HCT116 (cell line): Measurements from ENCODE around the gene SMAD7. TPM values are rescaled to one million over a fixed set of nuclear protein-coding genes. Genes with fewer than 3 reads are reported as not detected.
A peak's percentile ranks its signal among the peaks of the same experiment; 100 is the strongest.

Source experiments
- ATAC-seq: fragments of 200-7000 bp; cut with Tn5 transposase; 2 replicates; pipeline ENCODE4 v1.9.1; 2020; ENCODE audit warnings: mild to moderate bottlenecking, moderate library complexity
- BruUV-seq: library from RNA; stranded (reverse); fragments of 400-500 nt; replicated peaks from 2 replicates; lab custom pipeline; 2021; lab: Mats Ljungman, UMichigan
- CTCF ChIA-PET: fragments of 300-600 bp; sonication (Branson Sonifier 250); formaldehyde crosslinking; loops from one replicate; lab custom pipeline; 2021; ENCODE audit warnings: antibody characterized with exemption; lab: Charles Lee
- POLR2A ChIA-PET: fragments of 300-600, 350-600 bp; sonication (Branson Sonifier 250); formaldehyde crosslinking; loops from one replicate; lab custom pipeline; 2021; ENCODE audit warnings: antibody characterized with exemption; lab: Charles Lee
- RAD21 ChIA-PET, 2 experiments: fragments of 300-600 bp; sonication (Branson Sonifier 250); formaldehyde crosslinking; loops; one replicate each; lab custom pipeline; 2023; ENCODE audit warnings: low total read pairs in 2 of 2; ENCODE audit not compliant: uncharacterized antibody in 2 of 2, unreplicated experiment in 2 of 2, low non-redundant PET in 1 of 2; lab: Charles Lee
- DNase-seq: peaks from one replicate; pipeline ENCODE4 v3.0.0-alpha.2; 2010; ENCODE audit warnings: low read depth, low spot score
- H2AFZ ChIP-seq: fragments of 200-600 bp; shearing (Covaris generic), sonication (generic); 2 replicates; pipeline ENCODE4 v1.6.1; 2017; ENCODE audit warnings: low read depth, mixed run types, mixed read lengths, antibody characterized with exemption, low read length; ENCODE audit not compliant: poor library complexity, severe bottlenecking
- H3K27ac ChIP-seq: 2 replicates; pipeline ENCODE4 v1.5.1; 2012; ENCODE audit warnings: low read depth, low read length
- H3K27me3 ChIP-seq: fragments of 200-600 bp; sonication (generic); 2 replicates; pipeline ENCODE4 v1.6.1; 2016; ENCODE audit warnings: mixed run types, low read length, mixed read lengths; ENCODE audit not compliant: insufficient read depth
- H3K36me3 ChIP-seq, 2 experiments: fragments of 200-500 bp in 1 of 2; fragments of 200-600 bp in 1 of 2; sonication (Bioruptor generic) in 1 of 2; sonication (generic) in 1 of 2; 2 replicates each; pipeline versions ENCODE4 v1.5.1 to v1.6.1; 2014 to 2016; ENCODE audit warnings: low read length in 2 of 2, inconsistent platforms in 1 of 2, mixed read lengths in 1 of 2, mixed run types in 1 of 2; ENCODE audit not compliant: insufficient read depth in 2 of 2, control insufficient read depth in 1 of 2
- H3K4me1 ChIP-seq, 2 experiments: fragments of 200-600 bp in 1 of 2; sonication (generic) in 1 of 2; 2 replicates each; pipeline versions ENCODE4 v1.5.1 to v1.6.1; 2012 to 2017; ENCODE audit warnings: low read length in 2 of 2, inconsistent platforms in 1 of 2, mild to moderate bottlenecking in 1 of 2, mixed read lengths in 1 of 2, mixed run types in 1 of 2, moderate library complexity in 1 of 2; ENCODE audit not compliant: insufficient read depth in 2 of 2, control insufficient read depth in 1 of 2
- H3K4me2 ChIP-seq: fragments of 200-600 bp; sonication (generic); 2 replicates; pipeline ENCODE4 v1.6.1; 2017; ENCODE audit warnings: mixed run types, low read length, mixed read lengths
- H3K4me3 ChIP-seq, 2 experiments: fragments of 200-600 bp in 1 of 2; sonication (generic) in 1 of 2; replicated peaks in 1 of 2; 2 replicates each; pipeline ENCODE4 v1.5.1; 2011 to 2016; ENCODE audit warnings: low read length in 2 of 2, control low read depth in 1 of 2, low read depth in 1 of 2, mild to moderate bottlenecking in 1 of 2, mixed read lengths in 1 of 2, mixed run types in 1 of 2
- H3K79me2 ChIP-seq: fragments of 200-600 bp; sonication (generic); 2 replicates; pipeline ENCODE4 v1.6.1; 2017; ENCODE audit warnings: mild to moderate bottlenecking, mixed run types, low read length, moderate library complexity, mixed read lengths; ENCODE audit not compliant: insufficient read depth
- H3K9ac ChIP-seq: fragments of 200-600 bp; sonication (generic); 2 replicates; pipeline ENCODE4 v1.6.1; 2016; ENCODE audit warnings: low read length, mixed read lengths
- H3K9me2 ChIP-seq: fragments of 200-600 bp; sonication (generic), shearing (Covaris generic); 2 replicates; pipeline ENCODE4 v1.6.1; 2017; ENCODE audit warnings: mixed run types, mild to moderate bottlenecking, moderate library complexity; ENCODE audit not compliant: insufficient read depth
- H3K9me3 ChIP-seq, 2 experiments: fragments of 200-500 bp in 1 of 2; fragments of 200-600 bp in 1 of 2; sonication (Bioruptor generic) in 1 of 2; sonication (generic) in 1 of 2; 2 replicates each; pipeline ENCODE4 v1.6.1; 2014 to 2017; ENCODE audit warnings: low read length in 2 of 2, mixed read lengths in 2 of 2, inconsistent platforms in 1 of 2, low read depth in 1 of 2, mild to moderate bottlenecking in 1 of 2, mixed run types in 1 of 2, moderate library complexity in 1 of 2; ENCODE audit not compliant: control insufficient read depth in 1 of 2, insufficient read depth in 1 of 2
- H4K20me1 ChIP-seq: fragments of 200-600 bp; sonication (generic), shearing (Covaris generic); 2 replicates; pipeline ENCODE4 v1.6.1; 2017; ENCODE audit warnings: mixed run types, mild to moderate bottlenecking, moderate library complexity; ENCODE audit not compliant: insufficient read depth
- CBX3 ChIP-seq: IDR thresholded peaks from 2 replicates; pipeline ENCODE4 v1.6.1; 2012; ENCODE audit warnings: low read depth
- CEBPB ChIP-seq: IDR thresholded peaks from 2 replicates; pipeline ENCODE4 v1.6.1; 2012; ENCODE audit warnings: low read depth
- EGR1 ChIP-seq: IDR thresholded peaks from 2 replicates; pipeline ENCODE4 v1.6.1; 2012; ENCODE audit warnings: low read depth
- ELF1 ChIP-seq: IDR thresholded peaks from 2 replicates; pipeline ENCODE4 v1.6.1; 2012; ENCODE audit warnings: low read depth, borderline replicate concordance
- EZH2 ChIP-seq: fragments of 200-600 bp; sonication (generic); IDR thresholded peaks from 2 replicates; pipeline ENCODE4 v1.6.1; 2017; ENCODE audit warnings: antibody characterized with exemption, mixed run types
- JUND ChIP-seq: IDR thresholded peaks from 2 replicates; pipeline ENCODE4 v1.6.1; 2012
- POLR2A ChIP-seq: IDR thresholded peaks from 2 replicates; pipeline ENCODE4 v1.7.0; 2011; ENCODE audit warnings: borderline replicate concordance; ENCODE audit not compliant: insufficient read depth, insufficient read length; ENCODE audit errors: extremely low read depth
- POLR2AphosphoS5 ChIP-seq: IDR thresholded peaks from 2 replicates; pipeline ENCODE4 v1.6.1; 2011; ENCODE audit warnings: mild to moderate bottlenecking, low read depth, low read length, moderate library complexity
- RAD21 ChIP-seq: IDR thresholded peaks from 2 replicates; pipeline ENCODE4 v1.6.1; 2012; ENCODE audit warnings: low read depth, mild to moderate bottlenecking
- SP1 ChIP-seq: IDR thresholded peaks from 2 replicates; pipeline ENCODE4 v1.6.1; 2012; ENCODE audit warnings: low read depth
- SRF ChIP-seq: IDR thresholded peaks from 2 replicates; pipeline ENCODE4 v1.6.1; 2012; ENCODE audit warnings: low read depth
- TCF7L2 ChIP-seq: IDR thresholded peaks from 2 replicates; pipeline ENCODE4 v1.7.0; 2011; ENCODE audit warnings: borderline replicate concordance, inconsistent platforms; ENCODE audit not compliant: insufficient read depth, insufficient read length; ENCODE audit errors: extremely low read depth
- ZNF274 ChIP-seq: fragments of 200-500 bp; sonication (Bioruptor generic); IDR thresholded peaks from 2 replicates; pipeline ENCODE4 v1.6.1; 2014; ENCODE audit warnings: mild to moderate bottlenecking, low read depth, low read length, inconsistent platforms
- intact Hi-C: fragments of 100-400 bp; cut with micrococcal nuclease; formaldehyde crosslinking; loops from 2 replicates; pipeline ENCODE4 v1.10.0; 2022
- total RNA-seq: library from RNA; stranded (reverse); gene quantifications from one replicate; pipeline ENCODE4 v1.2.1, GENCODE V29; 2021; ENCODE audit not compliant: unreplicated experiment
- TF ChIP-seq, protein P1 (sequence below): IDR thresholded peaks from 2 replicates; pipeline ENCODE4 v1.6.1; 2012
- TF ChIP-seq, protein P2 (sequence below): IDR thresholded peaks from 2 replicates; pipeline ENCODE4 v1.6.1; 2012
- TF ChIP-seq, protein P3 (sequence below): IDR thresholded peaks from 2 replicates; pipeline ENCODE4 v1.6.1; 2012; ENCODE audit warnings: low read depth

SMAD7 gene
- total RNA-seq, 1 experiment from 2014 or later: 7.2 TPM

DNA sequence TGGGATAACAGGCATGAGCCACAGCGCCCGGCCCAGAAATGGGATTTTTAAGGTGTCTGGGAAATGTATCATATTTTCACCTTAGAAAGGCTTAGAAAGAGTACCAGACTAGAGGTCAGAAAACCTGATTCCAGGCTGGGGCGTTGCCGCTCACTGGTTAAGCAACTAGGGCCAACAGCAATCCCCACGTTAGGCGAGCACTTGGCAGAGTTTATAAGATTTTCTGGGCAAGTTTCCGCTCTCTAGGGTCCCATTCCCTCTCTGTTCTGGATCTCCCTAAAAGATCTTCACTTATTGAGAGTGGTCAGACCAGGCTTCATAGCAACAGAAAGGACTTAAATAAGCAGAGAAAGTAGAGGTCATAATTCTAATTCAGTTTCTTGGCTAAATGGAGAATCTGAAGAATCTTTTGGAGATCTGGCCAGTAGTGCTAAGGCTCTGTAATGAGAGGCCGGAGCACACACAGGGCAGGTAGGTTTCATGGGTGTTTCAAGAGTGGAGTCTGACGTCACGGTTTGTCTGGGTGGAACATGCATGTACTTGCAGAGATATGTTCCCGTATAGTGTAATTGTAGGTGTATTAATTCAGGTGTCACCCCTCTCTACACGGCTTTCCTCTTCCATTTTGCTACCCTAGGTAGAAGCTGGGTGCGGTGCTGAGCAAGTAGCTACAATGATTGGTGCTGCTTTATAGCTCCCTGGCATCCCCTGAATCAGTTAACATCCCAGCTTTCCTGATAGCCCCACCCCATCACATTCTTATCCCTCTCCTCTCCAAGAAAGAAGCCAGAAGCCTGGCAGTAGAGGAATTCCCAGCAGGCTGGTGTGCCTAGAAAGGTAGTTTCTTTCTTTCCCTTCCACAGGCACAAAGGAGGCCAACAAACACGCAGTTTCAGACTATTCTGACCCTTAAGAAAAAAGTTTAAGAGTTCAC, 4.4 kb upstream of the SMAD7 start:
- H3K9me3 ChIP-seq: no peaks in the 10 kb centered on the region
- peak overlapping the region; percentile 50 for H3K4me2 ChIP-seq
- intact Hi-C loops: no loop called here
- peaks cover 21 to 50% of the 10 kb centered on the region in 2 experiments; a peak in 3 of 4 replicates for H3K4me1 ChIP-seq
- no TSS peak for BruUV-seq
- H3K9ac ChIP-seq: no peak overlapping the region
- TF ChIP-seq ELF1 (no peak), EGR1 (no peak), SP1 (no peak), TCF7L2 (no peak), CBX3 (no peak)
- TF ChIP-seq, protein P1, sequence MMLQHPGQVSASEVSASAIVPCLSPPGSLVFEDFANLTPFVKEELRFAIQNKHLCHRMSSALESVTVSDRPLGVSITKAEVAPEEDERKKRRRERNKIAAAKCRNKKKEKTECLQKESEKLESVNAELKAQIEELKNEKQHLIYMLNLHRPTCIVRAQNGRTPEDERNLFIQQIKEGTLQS: no peak
- H2AFZ ChIP-seq: peak overlapping the region; percentile 91
- H3K36me3 ChIP-seq: no peaks in the 10 kb centered on the region
- H3K79me2 ChIP-seq: peaks cover 4% of the 10 kb centered on the region; the same call in 1 of the 2 replicates
- RAD21 ChIA-PET: no interaction called here
- H3K27me3 ChIP-seq: peaks cover 4% of the 10 kb centered on the region; the same call in 1 of the 2 replicates
- H4K20me1 ChIP-seq: no peaks in the 10 kb centered on the region
- POLR2A ChIA-PET: no interaction called here
- H3K9me2 ChIP-seq: no peaks in the 10 kb centered on the region
- no peak overlapping the region for H3K27ac ChIP-seq
- H3K4me3 ChIP-seq: no peak overlapping the region
- CTCF ChIA-PET: no interaction called here
- ATAC-seq (no peak), DNase-seq (no peak)

DNA sequence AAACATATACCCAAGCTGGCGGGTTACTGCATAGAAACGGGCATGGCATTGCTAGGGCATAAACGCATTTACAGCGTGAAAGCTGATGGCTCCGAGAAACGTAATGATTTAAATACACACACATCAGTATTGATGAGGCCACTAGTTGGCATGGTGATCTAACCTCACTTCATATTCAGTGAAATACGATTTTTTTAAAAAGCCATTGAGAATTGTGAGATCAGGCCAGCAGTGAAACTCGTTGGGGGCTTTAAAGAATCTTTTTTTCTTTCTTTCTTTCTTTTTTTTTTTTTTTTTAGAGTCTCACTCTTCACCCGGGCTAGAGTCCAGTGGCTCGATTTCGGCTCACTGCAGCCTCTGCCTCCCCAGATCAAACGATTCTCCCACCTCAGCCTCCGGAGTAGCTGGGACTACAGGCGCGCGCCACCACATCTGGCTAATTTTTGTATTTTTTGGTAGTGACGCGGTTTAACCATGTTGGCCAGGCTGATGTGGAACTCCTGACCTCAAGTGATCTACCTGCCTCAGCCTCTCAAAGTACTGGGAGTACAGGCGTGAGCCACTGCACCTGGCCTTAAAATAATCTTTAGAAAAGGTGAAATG, 2.4 kb upstream of the SMAD7 start:
- POLR2A ChIA-PET: interaction anchor here (0.7 to 1.4 kb wide), 2 partner anchors 8 to 16 kb away, joined by 3 to 4 read pairs; no protein-coding TSS in a partner anchor
- H3K4me2 ChIP-seq: peak overlapping the region; percentile 96
- intact Hi-C loops: no loop called here
- H4K20me1 ChIP-seq: no peaks in the 10 kb centered on the region
- H3K79me2 ChIP-seq: peaks cover 8% of the 10 kb centered on the region; the same call in 1 of the 2 replicates
- no peak for ATAC-seq
- CTCF ChIA-PET: interaction anchor here (1.0 kb wide), 1 partner anchor 44 kb away, joined by 3 read pairs; no protein-coding TSS in a partner anchor
- H3K9me3 ChIP-seq: no peaks in the 10 kb centered on the region
- H3K4me3 ChIP-seq: peak overlapping the region; percentile 42 to 61; a peak in 2 of 4 replicates
- peaks cover 30 to 62% of the 10 kb centered on the region in 2 experiments for H3K4me1 ChIP-seq
- H3K36me3 ChIP-seq: no peaks in the 10 kb centered on the region
- peaks cover 4% of the 10 kb centered on the region; the same call in 1 of the 2 replicates for H3K27me3 ChIP-seq
- BruUV-seq: no TSS peak
- RAD21 ChIA-PET: interaction anchor here in 1 of 2 experiments (0.7 kb wide), 1 partner anchor 69 kb away, joined by 3 read pairs; no protein-coding TSS in a partner anchor
- no peak overlapping the region for H3K27ac ChIP-seq
- no peaks in the 10 kb centered on the region for H3K9me2 ChIP-seq
- DNase-seq: no peak
- peak overlapping the region; percentile 69 for H3K9ac ChIP-seq
- peak overlapping the region; percentile 37 for H2AFZ ChIP-seq
- TF ChIP-seq ZNF274: no peak
- TF ChIP-seq, protein P2, sequence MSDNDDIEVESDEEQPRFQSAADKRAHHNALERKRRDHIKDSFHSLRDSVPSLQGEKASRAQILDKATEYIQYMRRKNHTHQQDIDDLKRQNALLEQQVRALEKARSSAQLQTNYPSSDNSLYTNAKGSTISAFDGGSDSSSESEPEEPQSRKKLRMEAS: no peak
- no peak for TF ChIP-seq ELF1
- TF ChIP-seq, protein P3, sequence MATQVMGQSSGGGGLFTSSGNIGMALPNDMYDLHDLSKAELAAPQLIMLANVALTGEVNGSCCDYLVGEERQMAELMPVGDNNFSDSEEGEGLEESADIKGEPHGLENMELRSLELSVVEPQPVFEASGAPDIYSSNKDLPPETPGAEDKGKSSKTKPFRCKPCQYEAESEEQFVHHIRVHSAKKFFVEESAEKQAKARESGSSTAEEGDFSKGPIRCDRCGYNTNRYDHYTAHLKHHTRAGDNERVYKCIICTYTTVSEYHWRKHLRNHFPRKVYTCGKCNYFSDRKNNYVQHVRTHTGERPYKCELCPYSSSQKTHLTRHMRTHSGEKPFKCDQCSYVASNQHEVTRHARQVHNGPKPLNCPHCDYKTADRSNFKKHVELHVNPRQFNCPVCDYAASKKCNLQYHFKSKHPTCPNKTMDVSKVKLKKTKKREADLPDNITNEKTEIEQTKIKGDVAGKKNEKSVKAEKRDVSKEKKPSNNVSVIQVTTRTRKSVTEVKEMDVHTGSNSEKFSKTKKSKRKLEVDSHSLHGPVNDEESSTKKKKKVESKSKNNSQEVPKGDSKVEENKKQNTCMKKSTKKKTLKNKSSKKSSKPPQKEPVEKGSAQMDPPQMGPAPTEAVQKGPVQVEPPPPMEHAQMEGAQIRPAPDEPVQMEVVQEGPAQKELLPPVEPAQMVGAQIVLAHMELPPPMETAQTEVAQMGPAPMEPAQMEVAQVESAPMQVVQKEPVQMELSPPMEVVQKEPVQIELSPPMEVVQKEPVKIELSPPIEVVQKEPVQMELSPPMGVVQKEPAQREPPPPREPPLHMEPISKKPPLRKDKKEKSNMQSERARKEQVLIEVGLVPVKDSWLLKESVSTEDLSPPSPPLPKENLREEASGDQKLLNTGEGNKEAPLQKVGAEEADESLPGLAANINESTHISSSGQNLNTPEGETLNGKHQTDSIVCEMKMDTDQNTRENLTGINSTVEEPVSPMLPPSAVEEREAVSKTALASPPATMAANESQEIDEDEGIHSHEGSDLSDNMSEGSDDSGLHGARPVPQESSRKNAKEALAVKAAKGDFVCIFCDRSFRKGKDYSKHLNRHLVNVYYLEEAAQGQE: no peak
- no peak for TF ChIP-seq EZH2
- TF ChIP-seq RAD21: no peak
- no peak for TF ChIP-seq POLR2A
- TF ChIP-seq SRF: no peak
- TF ChIP-seq JUND: no peak
- no peak for TF ChIP-seq CEBPB
- TF ChIP-seq EGR1: no peak
- no peak for TF ChIP-seq POLR2AphosphoS5
